GM13976 (cell line): Measurements from ENCODE around the gene GAPDHS.

Experiments
- DNase-seq: peaks from one replicate; pipeline ENCODE4 v3.0.0; 2012; ENCODE audit warnings: low spot score
- CTCF ChIP-seq: IDR thresholded peaks from 2 replicates; pipeline ENCODE4 v1.5.1; 2012; ENCODE audit warnings: borderline replicate concordance, mild to moderate bottlenecking; ENCODE audit not compliant: insufficient read depth; ENCODE audit errors: extremely low read depth, missing control alignments, control extremely low read depth
- in situ Hi-C: fragments of 300-500 bp; cut with MboI; formaldehyde crosslinking; loops from one replicate; pipeline ENCODE4 v1.12.0; 2022; ENCODE audit warnings: low sequenced_read_pairs, mixed read lengths, inconsistent platforms; ENCODE audit not compliant: unreplicated experiment

Gene GAPDHS

GRCh38 chr19:35551091-35551810 lies 18.0 kb downstream of the GAPDHS start:
- TF ChIP-seq CTCF, result no peak
- DNase-seq, result no peak
- in situ Hi-C loops, result no loop called here

GRCh38 chr19:35552534-35553384 lies 19.5 kb downstream of the GAPDHS start:
- in situ Hi-C loops, result no loop called here
- no peak for DNase-seq
- no peak for TF ChIP-seq CTCF

- no peak for DNase-seq
- TF ChIP-seq CTCF, result no peak
Observed at GRCh38 chr19:35553385-35554000, 20.2 kb downstream of the GAPDHS start.

GRCh38 chr19:35554076-35554475 lies 20.8 kb downstream of the GAPDHS start:
- no peak for TF ChIP-seq CTCF
- no peak for DNase-seq
- in situ Hi-C loops, result no loop called here

More at GRCh38 chr19:35553385-35554000, 20.2 kb downstream of the GAPDHS start:
- in situ Hi-C loops, result no loop called here

- in situ Hi-C loops, result no loop called here
- no peak for TF ChIP-seq CTCF
- peak; percentile 66 for DNase-seq
Observed at GRCh38 chr19:35555301-35556005, 22.2 kb downstream of the GAPDHS start.

GRCh38 chr19:35556025-35556590 lies 22.9 kb downstream of the GAPDHS start:
- DNase-seq, result no peak
- in situ Hi-C loops, result no loop called here
- TF ChIP-seq CTCF, result no peak
